ENCODE results near the gene PMEPA1. TPM values are rescaled to one million over a fixed set of nuclear protein-coding genes. Genes with fewer than 3 reads are reported as not detected.

Gene PMEPA1
- total RNA-seq, 4 donors from 2014 or later = 10.4 to 37.8 (median 17.4) TPM

DNA sequence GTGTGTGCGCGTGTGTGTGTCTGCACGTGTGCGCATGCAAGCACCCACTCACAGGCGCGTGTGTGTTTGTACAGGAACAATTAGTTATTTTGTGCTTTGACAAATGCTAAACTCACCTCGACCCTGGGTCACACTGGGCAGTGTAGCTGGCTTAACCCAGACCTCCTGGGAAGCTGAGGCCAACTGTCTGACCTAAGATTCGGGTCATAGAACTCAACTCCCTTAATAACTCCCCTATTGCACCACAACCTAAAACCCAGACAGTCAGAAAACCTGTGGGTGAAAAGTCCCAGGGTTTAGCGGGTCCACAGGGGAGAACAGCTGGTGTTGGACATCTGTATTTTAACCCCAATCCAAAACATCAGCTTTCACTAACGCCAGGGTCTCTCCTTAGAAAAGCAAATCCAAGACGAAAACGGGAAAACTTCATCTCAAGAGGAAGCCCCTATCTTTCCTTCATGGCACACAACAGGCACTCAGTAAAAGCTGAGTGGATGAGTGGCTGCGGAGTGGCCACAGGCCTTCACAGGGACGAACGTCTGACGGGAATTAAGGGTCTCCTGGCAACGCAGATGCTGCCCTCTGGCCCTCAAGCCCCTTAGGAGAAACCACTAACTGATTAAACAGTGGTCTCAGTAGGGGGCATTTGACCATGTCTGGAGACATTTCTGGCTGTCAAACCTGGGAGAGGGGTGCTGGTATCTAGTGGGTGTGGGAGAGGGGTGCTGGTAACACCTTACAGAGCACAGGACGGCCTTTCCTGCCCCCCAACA is 4.5 kb downstream of the PMEPA1 start:
- no peak overlapping the region for H3K4me3 ChIP-seq
- peak overlapping the region in 1 of 4 donors; percentile 91 for H3K27ac ChIP-seq (replicated peaks in 1 of 4)
- WGBS = 72% methylated on average over 16 of the region's 18 CpGs
- intact Hi-C loops (cut with DNase I) = no loop called here
- H3K36me3 ChIP-seq = no peaks in the 10 kb centered on the region
- no peak for DNase-seq (ENCODE audit: extremely low spot score)
- H3K4me1 ChIP-seq = peaks cover 6 to 78% (median 43%) of the 10 kb centered on the region in 4 donors
- TF ChIP-seq, protein P1, sequence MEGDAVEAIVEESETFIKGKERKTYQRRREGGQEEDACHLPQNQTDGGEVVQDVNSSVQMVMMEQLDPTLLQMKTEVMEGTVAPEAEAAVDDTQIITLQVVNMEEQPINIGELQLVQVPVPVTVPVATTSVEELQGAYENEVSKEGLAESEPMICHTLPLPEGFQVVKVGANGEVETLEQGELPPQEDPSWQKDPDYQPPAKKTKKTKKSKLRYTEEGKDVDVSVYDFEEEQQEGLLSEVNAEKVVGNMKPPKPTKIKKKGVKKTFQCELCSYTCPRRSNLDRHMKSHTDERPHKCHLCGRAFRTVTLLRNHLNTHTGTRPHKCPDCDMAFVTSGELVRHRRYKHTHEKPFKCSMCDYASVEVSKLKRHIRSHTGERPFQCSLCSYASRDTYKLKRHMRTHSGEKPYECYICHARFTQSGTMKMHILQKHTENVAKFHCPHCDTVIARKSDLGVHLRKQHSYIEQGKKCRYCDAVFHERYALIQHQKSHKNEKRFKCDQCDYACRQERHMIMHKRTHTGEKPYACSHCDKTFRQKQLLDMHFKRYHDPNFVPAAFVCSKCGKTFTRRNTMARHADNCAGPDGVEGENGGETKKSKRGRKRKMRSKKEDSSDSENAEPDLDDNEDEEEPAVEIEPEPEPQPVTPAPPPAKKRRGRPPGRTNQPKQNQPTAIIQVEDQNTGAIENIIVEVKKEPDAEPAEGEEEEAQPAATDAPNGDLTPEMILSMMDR (IDR thresholded peaks at IDR 0.05) = no peak
- TF ChIP-seq POLR2A (IDR thresholded peaks at IDR 0.05; ENCODE audit: low read depth) (no peak), POLR2AphosphoS5 (IDR thresholded peaks at IDR 0.05) (no peak), EP300 (IDR thresholded peaks at IDR 0.05) (no peak)
- no peaks in the 10 kb centered on the region for H3K27me3 ChIP-seq
- no peaks in the 10 kb centered on the region for H3K9me3 ChIP-seq

DNA sequence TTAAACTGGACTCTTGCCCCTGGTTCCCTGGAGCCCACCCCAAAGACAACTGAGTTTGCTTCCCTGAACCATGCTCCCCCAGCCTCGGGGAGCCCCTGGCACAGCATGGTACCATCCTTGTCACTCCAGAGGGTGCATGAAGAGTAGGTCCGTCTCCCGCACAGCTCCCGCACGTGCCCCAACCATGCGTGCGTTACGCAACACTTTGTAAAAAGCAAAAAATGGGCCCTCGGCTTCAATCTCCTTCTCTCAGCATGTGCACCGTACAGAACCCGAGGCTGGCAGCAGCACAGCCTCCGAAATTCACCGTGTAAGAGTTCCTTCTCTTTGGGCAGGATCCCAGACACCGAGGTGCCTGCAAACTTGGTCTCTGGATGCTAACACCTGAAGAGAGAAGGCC is 5.6 kb downstream of the PMEPA1 start:
- H3K27ac ChIP-seq (replicated peaks in 1 of 4) = no peak overlapping the region
- H3K4me1 ChIP-seq = peaks cover 6 to 76% (median 42%) of the 10 kb centered on the region in 4 donors
- intact Hi-C loops (cut with DNase I) = no loop called here
- TF ChIP-seq POLR2AphosphoS5 (IDR thresholded peaks at IDR 0.05) = no peak
- DNase-seq (ENCODE audit: extremely low spot score) = no peak
- 80% methylated on average over 14 of the region's 14 CpGs for WGBS
- no peaks in the 10 kb centered on the region for H3K27me3 ChIP-seq
- no peak overlapping the region for H3K4me3 ChIP-seq
- no peaks in the 10 kb centered on the region for H3K36me3 ChIP-seq
- no peaks in the 10 kb centered on the region for H3K9me3 ChIP-seq

DNA sequence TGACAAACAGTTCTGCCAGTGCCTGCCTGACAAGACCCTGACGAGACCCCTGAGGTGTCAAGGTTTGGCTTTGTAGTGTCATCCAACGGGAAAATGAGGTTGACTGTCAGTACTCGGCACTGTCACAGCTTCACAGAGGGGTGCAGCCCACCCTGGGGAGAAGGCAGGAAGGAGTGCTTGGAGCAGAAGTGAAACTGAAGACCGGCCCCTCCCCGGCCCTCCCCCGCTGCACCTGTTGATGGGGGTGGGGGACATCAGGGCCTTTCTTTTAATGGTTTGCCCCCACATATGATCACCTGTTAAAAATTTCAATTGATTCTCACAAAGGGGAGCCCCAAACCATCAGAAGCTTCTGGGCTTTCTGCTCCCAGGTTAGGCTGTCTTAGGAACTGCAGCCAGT is 6.8 kb downstream of the PMEPA1 start:
- H3K27ac ChIP-seq (replicated peaks in 1 of 4) = peak overlapping the region in 1 of 4 donors; percentile 5
- no peak for DNase-seq (ENCODE audit: extremely low spot score)
- TF ChIP-seq POLR2A (IDR thresholded peaks at IDR 0.05; ENCODE audit: low read depth) (no peak), EP300 (IDR thresholded peaks at IDR 0.05) (no peak), POLR2AphosphoS5 (IDR thresholded peaks at IDR 0.05) (no peak)
- TF ChIP-seq, protein P1 (IDR thresholded peaks at IDR 0.05) = no peak
- H3K9me3 ChIP-seq = no peaks in the 10 kb centered on the region
- WGBS = 100% methylated on average over 5 of the region's 6 CpGs
- no peaks in the 10 kb centered on the region for H3K36me3 ChIP-seq
- H3K4me1 ChIP-seq = peaks cover 5 to 72% (median 43%) of the 10 kb centered on the region in 4 donors
- no peak overlapping the region for H3K4me3 ChIP-seq
- intact Hi-C loops (cut with DNase I) = no loop called here
- H3K27me3 ChIP-seq = no peaks in the 10 kb centered on the region

DNA sequence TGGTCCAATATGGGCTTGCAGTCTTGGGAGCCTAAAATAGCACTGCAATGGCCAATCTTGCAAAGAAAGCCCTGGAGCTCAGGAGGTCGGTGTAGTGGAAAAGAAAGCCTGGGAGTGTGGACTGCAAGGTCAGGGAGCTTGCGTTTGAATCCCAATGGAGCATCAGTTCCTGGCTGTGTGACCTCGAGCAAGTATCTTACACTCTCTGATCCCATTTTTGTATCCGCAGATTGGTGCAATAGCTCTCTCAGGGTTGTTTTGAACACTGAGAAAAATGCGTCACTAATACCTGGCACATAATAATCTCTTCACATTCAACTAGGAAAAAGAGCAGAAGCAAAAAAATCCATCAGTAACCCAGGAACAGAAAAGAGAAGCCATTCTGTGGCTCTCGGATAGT is 7.3 kb downstream of the PMEPA1 start:
- DNase-seq (ENCODE audit: extremely low spot score) = no peak
- no peaks in the 10 kb centered on the region for H3K36me3 ChIP-seq
- H3K4me1 ChIP-seq = peaks cover under 1 to 67% (median 39%) of the 10 kb centered on the region in 4 donors
- H3K4me3 ChIP-seq = no peak overlapping the region
- H3K9me3 ChIP-seq = no peaks in the 10 kb centered on the region
- no peaks in the 10 kb centered on the region for H3K27me3 ChIP-seq
- TF ChIP-seq POLR2A (IDR thresholded peaks at IDR 0.05; ENCODE audit: low read depth) (no peak), EP300 (IDR thresholded peaks at IDR 0.05) (no peak), POLR2AphosphoS5 (IDR thresholded peaks at IDR 0.05) (no peak)
- TF ChIP-seq, protein P1 (IDR thresholded peaks at IDR 0.05) = no peak
- WGBS = 86% methylated on average over 6 of the region's 6 CpGs
- intact Hi-C loops (cut with DNase I) = no loop called here
- H3K27ac ChIP-seq (replicated peaks in 1 of 4) = no peak overlapping the region

DNA sequence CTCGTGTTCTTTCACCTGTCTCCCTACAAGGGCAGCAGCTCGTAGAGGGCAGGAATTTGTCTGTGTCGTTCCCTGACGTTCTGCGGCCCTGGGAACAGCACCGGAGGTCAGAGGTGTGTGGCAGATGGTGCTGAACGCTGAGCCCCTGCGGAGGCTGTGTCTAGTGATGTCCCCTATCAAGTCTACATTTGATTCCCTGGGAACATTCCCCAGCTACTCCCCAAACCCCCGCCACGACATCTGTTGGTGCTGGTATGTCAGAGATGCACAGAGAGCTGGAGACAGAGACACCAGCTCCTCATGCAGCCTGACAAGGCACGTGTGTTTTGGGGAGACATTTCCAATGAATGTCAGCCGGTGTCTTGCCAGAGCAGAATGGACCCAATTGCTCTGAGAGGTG is 7.7 kb downstream of the PMEPA1 start:
- Histone ChIP-seq H3K27me3 (no peaks in the 10 kb centered on the region), H3K27ac (replicated peaks in 1 of 4) (no peak overlapping the region), H3K4me3 (no peak overlapping the region), H3K36me3 (no peaks in the 10 kb centered on the region), H3K9me3 (no peaks in the 10 kb centered on the region), H3K4me1 (peaks cover 0 to 63% (median 37%) of the 10 kb centered on the region in 4 donors)
- WGBS = 83% methylated on average over 10 of the region's 12 CpGs
- TF ChIP-seq EP300 (IDR thresholded peaks at IDR 0.05) = no peak
- no peak for TF ChIP-seq POLR2AphosphoS5 (IDR thresholded peaks at IDR 0.05)
- TF ChIP-seq, protein P1 (IDR thresholded peaks at IDR 0.05) = no peak
- no peak for TF ChIP-seq POLR2A (IDR thresholded peaks at IDR 0.05; ENCODE audit: low read depth)
- no peak for DNase-seq (ENCODE audit: extremely low spot score)
- intact Hi-C loops (cut with DNase I) = no loop called here
